Stimulated activated CD4-positive, alpha-beta T cell treated with anti-CD3 and anti-CD28 coated beads, Interleukin-15, amount 100 ng/mL, for 48 hours (primary cell): ENCODE results near the gene DEAF1.
"Not testable (repeated sequence)": the region's sequence is repeated elsewhere in the genome, so short reads cannot be mapped to it uniquely, and the experiment has no call there.

Experiments used
- DNase-seq, 2 donors: peaks; one replicate each; pipeline ENCODE4 v3.0.0-alpha.2; 2020; ENCODE audit warnings: low read depth in 2 of 2

The DEAF1 gene

GRCh38 chr11:679271-680207, 15.5 kb downstream of the DEAF1 start:
- DNase-seq = no peak

- DNase-seq = no peak
Observed at GRCh38 chr11:678297-678696, 16.7 kb downstream of the DEAF1 start.

- DNase-seq = no peak
Observed at GRCh38 chr11:674406-674805, 20.6 kb downstream of the DEAF1 start.

GRCh38 chr11:673866-674265, 21.2 kb downstream of the DEAF1 start:
- DNase-seq = no peak

- DNase-seq = no peak
Observed at GRCh38 chr11:665704-666281, 29.2 kb downstream of the DEAF1 start.

GRCh38 chr11:665062-665703, 29.8 kb downstream of the DEAF1 start:
- DNase-seq = no peak

GRCh38 chr11:662689-663274, 32.2 kb downstream of the DEAF1 start:
- DNase-seq = peak in 1 of 2 donors; percentile 22

GRCh38 chr11:660681-661444, 34.2 kb downstream of the DEAF1 start:
- no peak for DNase-seq

GRCh38 chr11:660281-660680, 34.7 kb downstream of the DEAF1 start:
- no peak for DNase-seq

GRCh38 chr11:659532-660085, 35.4 kb downstream of the DEAF1 start:
- DNase-seq = no peak

- DNase-seq = no peak
Observed at GRCh38 chr11:657691-658126, 37.3 kb downstream of the DEAF1 start.

GRCh38 chr11:656866-657265, 38.2 kb downstream of the DEAF1 start:
- no peak for DNase-seq

GRCh38 chr11:656426-656825, 38.6 kb downstream of the DEAF1 start:
- DNase-seq = no peak

GRCh38 chr11:655036-655726, 39.8 kb downstream of the DEAF1 start:
- no peak for DNase-seq

GRCh38 chr11:654444-654843, 40.6 kb downstream of the DEAF1 start:
- DNase-seq = not testable (repeated sequence)

GRCh38 chr11:653837-654236, 41.2 kb downstream of the DEAF1 start:
- no peak for DNase-seq

GRCh38 chr11:653136-653535, 41.9 kb downstream of the DEAF1 start:
- DNase-seq = not testable (repeated sequence)

- no peak for DNase-seq
Observed at GRCh38 chr11:650482-650881, 44.5 kb downstream of the DEAF1 start.

- DNase-seq = not testable (repeated sequence)
Observed at GRCh38 chr11:647672-648158, 47.3 kb downstream of the DEAF1 start.

- no peak for DNase-seq
Observed at GRCh38 chr11:646214-646613, 48.8 kb downstream of the DEAF1 start.
